Heart right ventricle (tissue), 16 donors: Measurements from ENCODE around the gene NCKAP5. TPM values are rescaled to one million over a fixed set of nuclear protein-coding genes. Genes with fewer than 3 reads are reported as not detected.

ENCODE experiments used
- ATAC-seq, 8 donors: fragments of 200-7000 bp; cut with Tn5 transposase; one replicate each; pipeline ENCODE4 v1.9.1; 2020; ENCODE audit warnings: mild to moderate bottlenecking in 8 of 8, moderate library complexity in 8 of 8, moderate number of reproducible peaks in 1 of 8
- DNase-seq, 2 donors: peaks; one replicate each; pipeline ENCODE4 v3.0.0-alpha.2; 2020
- H3K27ac ChIP-seq, 10 donors: fragments of 200-600 bp; sonication (generic) in 2 of 10; one replicate each; pipeline versions ENCODE4 v1.5.0 to v1.8.0; 2020 to 2022; ENCODE audit warnings: mild to moderate bottlenecking in 3 of 10
- H3K27me3 ChIP-seq, 7 donors: fragments of 200-600 bp; one replicate each; pipeline ENCODE4 v1.8.0; 2021 to 2022; ENCODE audit warnings: mild to moderate bottlenecking in 2 of 7
- H3K36me3 ChIP-seq, 9 donors: fragments of 200-600 bp; sonication (generic) in 1 of 9; one replicate each; pipeline versions ENCODE4 v1.5.0 to v1.8.0; 2020 to 2022; ENCODE audit warnings: mild to moderate bottlenecking in 2 of 9
- H3K4me1 ChIP-seq, 9 donors: fragments of 200-600 bp; sonication (generic) in 1 of 9; one replicate each; pipeline versions ENCODE4 v1.5.0 to v1.8.0; 2020 to 2022; ENCODE audit warnings: mild to moderate bottlenecking in 4 of 9
- H3K4me3 ChIP-seq, 10 donors: fragments of 200-600 bp; sonication (generic) in 2 of 10; one replicate each; pipeline versions ENCODE4 v1.5.0 to v1.8.0; 2020 to 2022; ENCODE audit warnings: mild to moderate bottlenecking in 7 of 10, moderate library complexity in 2 of 10
- H3K9me3 ChIP-seq, 11 donors: fragments of 200-600 bp in 10 of 11; sonication (generic) in 2 of 11; one replicate each; pipeline versions ENCODE4 v1.5.0 to v1.8.0; 2013 to 2022; ENCODE audit warnings: mild to moderate bottlenecking in 2 of 11, control low read depth in 1 of 11, moderate library complexity in 1 of 11
- WGBS, 2 donors: extraction: QIAGEN DNeasy Blood & Tissue Kit; methylation state at CpG; one replicate each; pipeline ENCODE4 v1.1.7; 2013; ENCODE audit warnings: inconsistent platforms in 1 of 2; 5-methylcytosine and 5-hydroxymethylcytosine counted together
- intact Hi-C, 10 donors: fragments of 100-400 bp; cut with DNase I; formaldehyde crosslinking; loops; one replicate each; pipeline versions ENCODE4 v1.11.1 to v1.14.2; 2022
- polyA plus RNA-seq, 2 donors: library from polyadenylated mRNA; stranded (reverse); fragments of 200-250 nt; gene quantifications; one replicate each; pipeline ENCODE4 v1.2.3, GENCODE V29; 2013
- total RNA-seq, 10 donors: library from RNA; stranded (reverse); fragmentation: NEBNext Ultra II Directional in 3 of 10; extraction: Animal tissue kit (Norgen Biotek cat#: 25700) in 3 of 10; gene quantifications; one replicate each; pipeline versions ENCODE4 v1.2.1 to v1.2.4, GENCODE V29; 2021 to 2023
- TF ChIP-seq, protein P1 (sequence below), 9 donors: fragments of 200-600 bp; sonication (generic) in 2 of 9; IDR thresholded peaks; one replicate each; pipeline versions ENCODE4 v1.5.0 to v1.8.0; 2021 to 2022; ENCODE audit warnings: antibody characterized with exemption in 9 of 9, mild to moderate bottlenecking in 5 of 9, moderate library complexity in 1 of 9
- donor health status: Arrhythmogenic right ventricular cardiomyopathy.
- donor health status: ischemic (EF 13 %, LVEDD 7.1; RV severe dilation, severe dysfunction).
- donor health status: healthy with polysubstance abuse.
- donor health status: DM: no; HTN: yes; CAD: no.
- donor health status: DM: no; HTN: no; CAD: no.
- donor health status: ischemic (EF 25% LVEDD 6.9; RV normal size, moderate dysfunction).
- donor health status: ischemic (EF 25% LVEDD 5.7; RV mildly dilated, moderate dysfunction).
- donor health status: healthy.
- donor health status: DM: yes; HTN: yes; CAD: no.
- donor health status: Ischemic cardiomyopathy.
- donor health status: ischemic (EF 35%, LVEDD 5.7; RV mildly dilated, moderate dysfunction).
- donor health status: nonischemic (EF 11% LVEDD 7.7; RV severe dilation, severe dysfunction).
- donor health status: DM: yes; HTN: yes; CAD: no.
- donor health status: PGD.
- donor health status: ischemic (EF 29% LVEDD 5.4; RV normal size, mild dysfunction).
- donor health status: nonischemic (EF 23%, LVEDD 6.1; RV moderate dilation, normal function).

The NCKAP5 gene
- total and polyA plus RNA-seq, 12 donors: 0.57 to 11.7 (median 6.2) TPM

DNA sequence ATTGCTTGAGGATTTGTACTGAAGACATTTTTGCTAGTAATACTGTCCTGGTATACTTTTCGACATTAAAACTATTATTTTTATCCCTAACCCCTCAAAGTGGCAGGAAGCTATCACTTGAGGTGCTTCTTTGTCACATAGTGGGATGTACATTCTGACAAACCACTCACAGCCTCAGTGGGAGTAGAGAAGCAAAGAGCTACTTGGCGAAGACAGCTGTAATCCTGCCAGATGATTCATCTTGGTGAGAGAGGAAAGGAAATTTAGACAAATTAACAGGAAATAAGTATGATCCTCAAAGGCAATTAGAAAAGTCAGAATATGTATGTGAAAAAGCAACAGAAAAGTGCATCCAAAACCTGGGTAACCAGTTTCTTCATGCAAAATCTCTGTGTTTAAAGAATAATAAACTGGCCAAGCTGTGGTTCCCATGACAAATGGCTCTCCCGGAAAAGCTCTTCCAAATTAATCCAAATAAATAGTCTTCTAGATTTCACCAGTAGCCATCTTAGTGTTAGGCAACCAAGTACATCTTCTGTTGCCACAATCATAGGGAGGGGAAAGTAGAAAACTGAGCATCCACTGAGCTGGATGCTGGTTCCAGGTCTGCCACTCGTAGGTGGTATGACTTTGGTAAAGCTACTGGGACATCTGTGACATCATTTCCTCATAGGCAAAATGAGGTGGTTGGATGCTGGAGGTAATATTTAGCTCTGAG, 590.3 kb downstream of the NCKAP5 start:
- no peak for ATAC-seq
- TF ChIP-seq, protein P1, sequence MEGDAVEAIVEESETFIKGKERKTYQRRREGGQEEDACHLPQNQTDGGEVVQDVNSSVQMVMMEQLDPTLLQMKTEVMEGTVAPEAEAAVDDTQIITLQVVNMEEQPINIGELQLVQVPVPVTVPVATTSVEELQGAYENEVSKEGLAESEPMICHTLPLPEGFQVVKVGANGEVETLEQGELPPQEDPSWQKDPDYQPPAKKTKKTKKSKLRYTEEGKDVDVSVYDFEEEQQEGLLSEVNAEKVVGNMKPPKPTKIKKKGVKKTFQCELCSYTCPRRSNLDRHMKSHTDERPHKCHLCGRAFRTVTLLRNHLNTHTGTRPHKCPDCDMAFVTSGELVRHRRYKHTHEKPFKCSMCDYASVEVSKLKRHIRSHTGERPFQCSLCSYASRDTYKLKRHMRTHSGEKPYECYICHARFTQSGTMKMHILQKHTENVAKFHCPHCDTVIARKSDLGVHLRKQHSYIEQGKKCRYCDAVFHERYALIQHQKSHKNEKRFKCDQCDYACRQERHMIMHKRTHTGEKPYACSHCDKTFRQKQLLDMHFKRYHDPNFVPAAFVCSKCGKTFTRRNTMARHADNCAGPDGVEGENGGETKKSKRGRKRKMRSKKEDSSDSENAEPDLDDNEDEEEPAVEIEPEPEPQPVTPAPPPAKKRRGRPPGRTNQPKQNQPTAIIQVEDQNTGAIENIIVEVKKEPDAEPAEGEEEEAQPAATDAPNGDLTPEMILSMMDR (IDR thresholded peaks at IDR 0.05): no peak
- DNase-seq: no peak
- H3K9me3 ChIP-seq: no peaks in the 10 kb centered on the region
- intact Hi-C loops: no loop called here
- H3K4me1 ChIP-seq: no peaks in the 10 kb centered on the region
- H3K27me3 ChIP-seq: no peaks in the 10 kb centered on the region
- 62 to 76% methylated on average over 4 of the region's 4 CpGs for WGBS, 2 donors
- no peak overlapping the region for H3K4me3 ChIP-seq
- no peak overlapping the region for H3K27ac ChIP-seq
- H3K36me3 ChIP-seq: no peaks in the 10 kb centered on the region

DNA sequence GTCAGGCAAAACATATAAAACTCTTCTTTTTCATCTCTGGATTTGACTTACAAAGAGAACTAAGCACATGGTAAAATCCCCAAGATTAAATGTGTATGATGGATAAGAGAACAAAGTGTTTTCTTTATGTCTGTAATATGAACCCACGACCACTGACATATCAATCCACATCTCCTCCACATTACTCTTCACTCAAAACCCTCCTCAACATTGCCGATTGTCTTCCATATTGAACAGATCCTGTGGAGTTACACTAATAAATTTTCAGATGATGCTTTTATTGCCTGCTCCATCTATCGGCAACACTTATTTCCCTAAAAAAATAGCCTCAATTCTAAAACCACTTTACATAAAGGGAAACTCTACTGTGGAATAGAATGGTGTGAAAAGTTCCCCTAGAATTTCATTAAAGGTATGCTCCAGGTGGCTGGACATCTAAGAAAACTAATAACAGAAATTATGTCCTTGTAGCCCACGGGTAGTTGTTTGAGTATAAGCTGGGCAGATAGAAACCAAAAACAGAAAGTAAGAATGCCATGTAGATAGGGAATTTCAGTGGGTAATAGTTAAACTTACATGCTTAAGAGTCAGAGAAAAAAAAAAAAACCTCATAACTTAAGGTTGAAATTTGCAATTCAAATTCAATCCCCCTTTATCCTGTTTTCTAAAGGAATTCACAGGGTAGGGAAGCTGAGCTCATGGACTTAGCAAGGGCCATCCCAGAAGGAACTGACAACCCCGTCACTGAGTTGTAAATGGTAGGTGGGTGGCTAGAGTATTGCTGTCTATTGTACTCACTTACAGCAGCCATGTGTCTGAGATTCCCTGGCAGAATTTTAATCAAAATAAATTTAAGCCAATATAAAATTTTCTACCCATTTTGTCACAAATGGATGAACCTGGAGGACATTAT, 592.8 kb downstream of the NCKAP5 start:
- no peak overlapping the region for H3K27ac ChIP-seq
- H3K4me1 ChIP-seq: no peaks in the 10 kb centered on the region
- H3K27me3 ChIP-seq: no peaks in the 10 kb centered on the region
- H3K36me3 ChIP-seq: no peaks in the 10 kb centered on the region
- intact Hi-C loops: no loop called here
- no peak for DNase-seq
- H3K9me3 ChIP-seq: no peaks in the 10 kb centered on the region
- no peak for ATAC-seq
- TF ChIP-seq, protein P1 (IDR thresholded peaks at IDR 0.05): no peak
- 83 to 88% methylated on average over 5 of the region's 5 CpGs for WGBS, 2 donors
- H3K4me3 ChIP-seq: no peak overlapping the region

DNA sequence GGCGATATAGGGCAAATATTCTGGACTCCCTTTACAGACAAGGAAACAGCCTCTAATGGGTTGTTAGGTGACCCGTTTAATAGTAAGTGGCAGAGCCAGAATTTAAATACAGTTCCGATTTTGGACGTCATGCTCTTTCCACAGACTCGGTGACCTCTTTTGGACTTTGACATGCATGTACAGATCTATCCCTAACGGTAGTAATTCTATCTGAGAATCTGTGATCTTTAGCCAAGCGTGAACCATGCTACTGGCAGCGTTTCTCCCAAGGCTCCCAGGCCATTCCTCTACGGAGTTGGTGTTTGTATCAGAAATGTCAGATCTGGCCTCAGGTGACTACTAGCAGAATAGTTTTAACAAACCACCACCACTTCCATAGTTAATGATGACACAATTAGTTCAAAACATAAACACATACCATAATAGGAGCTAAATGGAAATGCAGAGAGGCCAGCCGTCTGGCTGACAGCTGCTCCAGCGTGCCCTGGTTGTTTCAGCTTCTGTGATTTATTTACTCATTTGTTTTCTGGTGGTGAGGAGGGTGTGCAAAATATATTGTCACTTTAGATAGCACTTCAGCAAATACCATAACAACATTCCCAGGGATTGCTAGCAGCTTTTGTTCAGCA, 593.7 kb downstream of the NCKAP5 start:
- intact Hi-C loops: no loop called here
- 88 to 93% methylated on average over 11 of the region's 11 CpGs for WGBS, 2 donors

More for the DNA sequence above, 593.7 kb downstream of the NCKAP5 start:
- H3K4me3 ChIP-seq: no peak overlapping the region
- no peaks in the 10 kb centered on the region for H3K27me3 ChIP-seq
- no peaks in the 10 kb centered on the region for H3K4me1 ChIP-seq
- DNase-seq: no peak
- no peaks in the 10 kb centered on the region for H3K9me3 ChIP-seq
- ATAC-seq: no peak
- no peaks in the 10 kb centered on the region for H3K36me3 ChIP-seq
- TF ChIP-seq, protein P1 (IDR thresholded peaks at IDR 0.05): no peak
- no peak overlapping the region for H3K27ac ChIP-seq
